K562 (cell line): ENCODE measurements around the gene NPFFR1. TPM values are rescaled to one million over a fixed set of nuclear protein-coding genes. Genes with fewer than 3 reads are reported as not detected.
A peak's percentile ranks its signal among the peaks of the same experiment; 100 is the strongest.

Source experiments
- CCNT2 ChIP-seq: IDR thresholded peaks from 2 replicates; pipeline ENCODE4 v1.6.1; 2011; ENCODE audit warnings: borderline replicate concordance, low read depth, mild to moderate bottlenecking, moderate library complexity, mixed read lengths, low read length; ENCODE audit not compliant: insufficient read length; ENCODE audit errors: extremely low read depth
- ELF4 ChIP-seq: fragments of 450-650 bp; formaldehyde crosslinking; IDR thresholded peaks from 2 replicates; pipeline ENCODE4 v1.4.0; 2022; ENCODE audit warnings: missing genetic modification characterization
- ELK1 ChIP-seq: sonication (generic); formaldehyde crosslinking; IDR thresholded peaks from 2 replicates; pipeline ENCODE4 v1.8.1; 2022; ENCODE audit warnings: missing genetic modification reagents
- FOXJ3 ChIP-seq: sonication (generic); formaldehyde crosslinking; IDR thresholded peaks from 2 replicates; pipeline ENCODE4 v1.4.0; 2020; ENCODE audit warnings: mild to moderate bottlenecking, missing genetic modification reagents
- FOXO4 ChIP-seq: fragments of 450-650 bp; formaldehyde crosslinking; IDR thresholded peaks from 2 replicates; pipeline ENCODE4 v1.4.0; 2020; ENCODE audit warnings: mild to moderate bottlenecking, moderate library complexity
- KDM4B ChIP-seq, 2 experiments: fragments of 450-650 bp in 1 of 2; sonication (generic) in 1 of 2; IDR thresholded peaks; 2 replicates each; pipeline ENCODE4 v1.6.1; 2016 to 2017; ENCODE audit warnings: borderline replicate concordance in 2 of 2, antibody characterized with exemption in 1 of 2, low read depth in 1 of 2, mild to moderate bottlenecking in 1 of 2
- L3MBTL2 ChIP-seq: fragments of 450-650 bp; IDR thresholded peaks from 2 replicates; pipeline ENCODE4 v1.6.1; 2016; ENCODE audit warnings: mild to moderate bottlenecking, moderate library complexity
- MBD2 ChIP-seq: sonication (generic); IDR thresholded peaks from 2 replicates; pipeline ENCODE4 v1.6.1; 2016; ENCODE audit warnings: low read depth, borderline replicate concordance
- MNT ChIP-seq, 2 experiments: fragments of 450-650 bp; conservative IDR thresholded peaks; 2 replicates each; pipeline ENCODE4 v1.6.1; 2017; ENCODE audit warnings: mild to moderate bottlenecking in 2 of 2, moderate library complexity in 2 of 2
- NFE2 ChIP-seq: IDR thresholded peaks from 2 replicates; pipeline ENCODE4 v1.6.1; 2014; ENCODE audit warnings: antibody characterized with exemption, low read depth
- NONO ChIP-seq, 2 experiments: fragments of 200-400 bp in 1 of 2; fragments of 450-650 bp in 1 of 2; formaldehyde crosslinking in 1 of 2; IDR thresholded peaks; 2 replicates each; pipeline ENCODE4 v1.6.1; 2017; ENCODE audit warnings: low read depth in 2 of 2, mild to moderate bottlenecking in 2 of 2, moderate library complexity in 2 of 2, low read length in 1 of 2
- NR4A1 ChIP-seq, 2 experiments: fragments of 250-450 bp in 1 of 2; fragments of 450-650 bp in 1 of 2; sonication (Bioruptor Pico) in 1 of 2; IDR thresholded peaks; 2 replicates each; pipeline versions ENCODE4 v1.4.0 to v1.6.1; 2016 to 2020; ENCODE audit warnings: mild to moderate bottlenecking in 2 of 2, missing compliant biosample characterization in 1 of 2, missing genetic modification characterization in 1 of 2, moderate library complexity in 1 of 2
- SAP30 ChIP-seq: fragments of 200-600 bp; sonication (generic); IDR thresholded peaks from 2 replicates; pipeline ENCODE4 v1.6.1; 2012; ENCODE audit warnings: borderline replicate concordance, low read depth, mild to moderate bottlenecking, moderate library complexity, low read length, control low read depth, inconsistent platforms; ENCODE audit not compliant: insufficient read depth, poor library complexity, severe bottlenecking
- SIX5 ChIP-seq, 2 experiments: IDR thresholded peaks; 2 replicates each; pipeline ENCODE4 v1.6.1; 2011; ENCODE audit warnings: low read length in 2 of 2, borderline replicate concordance in 1 of 2, low read depth in 1 of 2, mild to moderate bottlenecking in 1 of 2, moderate library complexity in 1 of 2; ENCODE audit not compliant: insufficient read depth in 1 of 2
- YY1 ChIP-seq, 3 experiments: IDR thresholded peaks; 2 replicates each; pipeline ENCODE4 v1.6.1; 2011; ENCODE audit warnings: low read length in 2 of 3, mild to moderate bottlenecking in 2 of 3, moderate library complexity in 2 of 3, borderline replicate concordance in 1 of 3, control low read depth in 1 of 3, low read depth in 1 of 3; ENCODE audit not compliant: insufficient read depth in 3 of 3, insufficient replicate concordance in 2 of 3, control insufficient read depth in 1 of 3, insufficient read length in 1 of 3; ENCODE audit errors: extremely low read depth in 1 of 3
- ZBTB9 ChIP-seq: fragments of 450-650 bp; formaldehyde crosslinking; IDR thresholded peaks from 2 replicates; pipeline ENCODE4 v1.4.0; 2020; ENCODE audit warnings: mild to moderate bottlenecking, moderate library complexity
- ZNF232 ChIP-seq: sonication (generic); formaldehyde crosslinking; IDR thresholded peaks from 2 replicates; pipeline ENCODE4 v1.8.0; 2022; ENCODE audit warnings: mild to moderate bottlenecking, missing genetic modification reagents
- ZNF263 ChIP-seq: sonication (generic); formaldehyde crosslinking; IDR thresholded peaks from 2 replicates; pipeline ENCODE4 v1.8.0; 2022; ENCODE audit warnings: mild to moderate bottlenecking, missing genetic modification reagents, borderline replicate concordance
- polyA plus RNA-seq, 8 experiments: library from polyadenylated mRNA; depleted of rRNA in 4 of 8; stranded (reverse) in 5 of 8; unstranded in 3 of 8; fragments of >200 nt; fragmentation: Nextera tagmentation in 2 of 8; fragmentation: Illumina TruSeq in 1 of 8; extraction: Ambion mirVana in 2 of 8; extraction: Trizol in 1 of 8; gene quantifications; 2 replicates each; pipeline versions ENCODE4 v1.2.1 to v1.2.3, GENCODE V29; 2011 to 2014; ENCODE audit warnings: inconsistent platforms in 1 of 8, missing spikeins in 1 of 8
- total RNA-seq, 7 experiments: library from RNA; depleted of rRNA in 6 of 7; stranded (reverse); fragments of >200 nt in 6 of 7; fragmentation: Illumina TruSeq in 2 of 7; extraction: Trizol in 2 of 7; gene quantifications; 2 replicates each; pipeline versions ENCODE4 v1.2.1 to v1.2.3, GENCODE V29; 2011 to 2021; ENCODE audit warnings: low replicate concordance in 1 of 7

Gene NPFFR1
- total and polyA plus RNA-seq, 9 of the 15 experiments (the other 6 are each of a cell fraction or from before 2014, with no cell fraction given): under 0.01 TPM; not detected in 8

- TF ChIP-seq SIX5 (IDR thresholded peaks at IDR 0.05; ENCODE audit: borderline replicate concordance in 1 of 2, insufficient read depth in 1 of 2, low read depth in 1 of 2, low read length in 2 of 2) (no peak), NONO (IDR thresholded peaks at IDR 0.05; ENCODE audit: low read depth in 2 of 2, low read length in 1 of 2) (peak; percentile 54 to 58; a peak in 3 of 4 replicates), ZBTB9 (CRISPR knock-in tag) (peak; percentile 16), L3MBTL2 (peak; percentile 99), ZNF232 (CRISPR knock-in tag) (peak; percentile 48; the same call in 1 of the 2 replicates), ELF4 (CRISPR knock-in tag) (peak; percentile 92), FOXO4 (CRISPR knock-in tag) (0 out of 2 replicates have a peak, but pooled peaks have one; percentile 78), ELK1 (CRISPR knock-in tag) (no peak), CCNT2 (peak; percentile 64), MBD2 (peak; percentile 66), SAP30 (peak; percentile 92), NFE2 (no peak), YY1 (IDR thresholded peaks at IDR 0.05; ENCODE audit: borderline replicate concordance in 1 of 3, control insufficient read depth in 1 of 3, extremely low read depth in 1 of 3, insufficient read depth in 3 of 3, insufficient read length in 1 of 3, insufficient replicate concordance in 2 of 3, low read depth in 1 of 3, low read length in 2 of 3) (peak; percentile 47 to 93 (median 86)), MNT (conservative IDR thresholded peaks at IDR 0.05) (peak; percentile 98 to 99), ZNF263 (CRISPR knock-in tag) (peak; percentile 69; the same call in 1 of the 2 replicates), NR4A1 (CRISPR knock-in tag; IDR thresholded peaks at IDR 0.05) (peak; percentile 81; the same call in 1 of the 2 replicates), NR4A1 (tag; IDR thresholded peaks at IDR 0.05) (no peak; the same call in 1 of the 2 replicates), FOXJ3 (no peak), KDM4B (IDR thresholded peaks at IDR 0.05; ENCODE audit: borderline replicate concordance in 2 of 2, low read depth in 1 of 2) (no peak)
Observed at GRCh38 chr10:70233109-70233938, 50.5 kb downstream of the NPFFR1 start, which contains the start of gene PPA1 (continued).
